ENCODE measurements around the gene OR2T11.

DNA sequence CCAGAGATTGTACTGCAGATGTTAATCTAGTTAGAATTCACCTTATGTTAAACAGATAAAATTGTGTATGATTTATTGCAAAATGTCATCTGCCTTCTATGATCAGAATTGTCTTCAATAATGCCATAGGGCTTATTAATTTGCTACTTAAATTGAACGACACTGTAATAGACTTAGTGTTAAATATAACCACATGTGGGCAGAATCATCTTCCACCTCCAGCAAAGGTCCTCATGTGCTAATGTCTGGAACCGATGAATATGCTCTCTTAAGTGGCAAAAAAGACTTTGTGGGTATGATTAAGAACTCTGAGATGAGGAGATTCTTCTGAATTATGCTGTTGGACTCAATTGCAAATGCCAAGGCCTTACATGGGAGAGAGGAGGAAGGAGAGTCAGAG, 4.3 kb downstream of the OR2T11 start:
- no peak for TF ChIP-seq FOXM1 (IDR thresholded peaks at IDR 0.05; ENCODE audit: borderline replicate concordance, low read depth)
- no peak for TF ChIP-seq EP300 (IDR thresholded peaks at IDR 0.05; ENCODE audit: borderline replicate concordance)
- no peak for TF ChIP-seq TAF1 (IDR thresholded peaks at IDR 0.05; ENCODE audit: low read depth)
- no peak for TF ChIP-seq TCF12 (IDR thresholded peaks at IDR 0.05; ENCODE audit: low read depth)
- TF ChIP-seq, protein P1, sequence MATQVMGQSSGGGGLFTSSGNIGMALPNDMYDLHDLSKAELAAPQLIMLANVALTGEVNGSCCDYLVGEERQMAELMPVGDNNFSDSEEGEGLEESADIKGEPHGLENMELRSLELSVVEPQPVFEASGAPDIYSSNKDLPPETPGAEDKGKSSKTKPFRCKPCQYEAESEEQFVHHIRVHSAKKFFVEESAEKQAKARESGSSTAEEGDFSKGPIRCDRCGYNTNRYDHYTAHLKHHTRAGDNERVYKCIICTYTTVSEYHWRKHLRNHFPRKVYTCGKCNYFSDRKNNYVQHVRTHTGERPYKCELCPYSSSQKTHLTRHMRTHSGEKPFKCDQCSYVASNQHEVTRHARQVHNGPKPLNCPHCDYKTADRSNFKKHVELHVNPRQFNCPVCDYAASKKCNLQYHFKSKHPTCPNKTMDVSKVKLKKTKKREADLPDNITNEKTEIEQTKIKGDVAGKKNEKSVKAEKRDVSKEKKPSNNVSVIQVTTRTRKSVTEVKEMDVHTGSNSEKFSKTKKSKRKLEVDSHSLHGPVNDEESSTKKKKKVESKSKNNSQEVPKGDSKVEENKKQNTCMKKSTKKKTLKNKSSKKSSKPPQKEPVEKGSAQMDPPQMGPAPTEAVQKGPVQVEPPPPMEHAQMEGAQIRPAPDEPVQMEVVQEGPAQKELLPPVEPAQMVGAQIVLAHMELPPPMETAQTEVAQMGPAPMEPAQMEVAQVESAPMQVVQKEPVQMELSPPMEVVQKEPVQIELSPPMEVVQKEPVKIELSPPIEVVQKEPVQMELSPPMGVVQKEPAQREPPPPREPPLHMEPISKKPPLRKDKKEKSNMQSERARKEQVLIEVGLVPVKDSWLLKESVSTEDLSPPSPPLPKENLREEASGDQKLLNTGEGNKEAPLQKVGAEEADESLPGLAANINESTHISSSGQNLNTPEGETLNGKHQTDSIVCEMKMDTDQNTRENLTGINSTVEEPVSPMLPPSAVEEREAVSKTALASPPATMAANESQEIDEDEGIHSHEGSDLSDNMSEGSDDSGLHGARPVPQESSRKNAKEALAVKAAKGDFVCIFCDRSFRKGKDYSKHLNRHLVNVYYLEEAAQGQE (IDR thresholded peaks at IDR 0.05; ENCODE audit: low read depth): no peak
- TF ChIP-seq, protein P2, sequence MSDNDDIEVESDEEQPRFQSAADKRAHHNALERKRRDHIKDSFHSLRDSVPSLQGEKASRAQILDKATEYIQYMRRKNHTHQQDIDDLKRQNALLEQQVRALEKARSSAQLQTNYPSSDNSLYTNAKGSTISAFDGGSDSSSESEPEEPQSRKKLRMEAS (IDR thresholded peaks at IDR 0.05): no peak
- TF ChIP-seq NFIC (IDR thresholded peaks at IDR 0.05): no peak
